Colonic mucosa (tissue), 4 donors: ENCODE data around the gene FOXP4. TPM values are rescaled to one million over a fixed set of nuclear protein-coding genes. Genes with fewer than 3 reads are reported as not detected.
A peak's percentile ranks its signal among the peaks of the same experiment; 100 is the strongest.

Experiments used
- DNase-seq: peaks from one replicate; pipeline ENCODE4 v3.0.0-alpha.2; 2020
- H3K27ac ChIP-seq: fragments of 200-600 bp; one replicate; pipeline ENCODE4 v1.8.0; 2021
- H3K27me3 ChIP-seq: fragments of 200-600 bp; one replicate; pipeline ENCODE4 v1.8.0; 2021
- H3K36me3 ChIP-seq: fragments of 200-600 bp; one replicate; pipeline ENCODE4 v1.8.0; 2021
- H3K4me1 ChIP-seq: fragments of 200-600 bp; one replicate; pipeline ENCODE4 v1.8.0; 2021; ENCODE audit warnings: mild to moderate bottlenecking
- H3K4me3 ChIP-seq: fragments of 200-600 bp; one replicate; pipeline ENCODE4 v1.8.0; 2021
- H3K9ac ChIP-seq, 2 donors: one replicate each; pipeline ENCODE4 v1.7.0; 2013; ENCODE audit warnings: control low read depth in 2 of 2, low read depth in 2 of 2, low read length in 2 of 2
- H3K9me3 ChIP-seq: fragments of 200-600 bp; one replicate; pipeline ENCODE4 v1.8.0; 2021
- CTCF ChIP-seq: fragments of 200-600 bp; IDR thresholded peaks from one replicate; pipeline ENCODE4 v1.8.0; 2022; ENCODE audit warnings: antibody characterized with exemption, mild to moderate bottlenecking
- intact Hi-C: fragments of 100-400 bp; cut with DNase I; formaldehyde crosslinking; loops from one replicate; pipeline ENCODE4 v1.14.1; 2022
- total RNA-seq, 2 donors: library from RNA; stranded (reverse); fragmentation: NEBNext Ultra II Directional in 1 of 2; extraction: Animal tissue kit (Norgen Biotek cat#: 25700) in 1 of 2; gene quantifications; one replicate each; pipeline ENCODE4 v1.2.1, GENCODE V29; 2021
- donor health status: healthy.
- donor health status: DM: no; HTN: no; CAD: no.
- donor health status: DM: no; HTN: no; CAD: no.

The FOXP4 gene
- total RNA-seq, 2 donors from 2014 or later = 33.6 to 50.4 TPM

- Histone ChIP-seq H3K27ac (no peak overlapping the region), H3K4me3 (no peak overlapping the region), H3K9ac (no peak overlapping the region), H3K36me3 (no peaks in the 10 kb centered on the region), H3K27me3 (peaks cover 23% of the 10 kb centered on the region), H3K4me1 (peaks cover 11% of the 10 kb centered on the region), H3K9me3 (no peaks in the 10 kb centered on the region)
- DNase-seq = no peak
- no peak for TF ChIP-seq CTCF
- intact Hi-C loops = no loop called here
Measured at GRCh38 chr6:41502566-41502916, 43.6 kb upstream of the FOXP4 start.

DNA sequence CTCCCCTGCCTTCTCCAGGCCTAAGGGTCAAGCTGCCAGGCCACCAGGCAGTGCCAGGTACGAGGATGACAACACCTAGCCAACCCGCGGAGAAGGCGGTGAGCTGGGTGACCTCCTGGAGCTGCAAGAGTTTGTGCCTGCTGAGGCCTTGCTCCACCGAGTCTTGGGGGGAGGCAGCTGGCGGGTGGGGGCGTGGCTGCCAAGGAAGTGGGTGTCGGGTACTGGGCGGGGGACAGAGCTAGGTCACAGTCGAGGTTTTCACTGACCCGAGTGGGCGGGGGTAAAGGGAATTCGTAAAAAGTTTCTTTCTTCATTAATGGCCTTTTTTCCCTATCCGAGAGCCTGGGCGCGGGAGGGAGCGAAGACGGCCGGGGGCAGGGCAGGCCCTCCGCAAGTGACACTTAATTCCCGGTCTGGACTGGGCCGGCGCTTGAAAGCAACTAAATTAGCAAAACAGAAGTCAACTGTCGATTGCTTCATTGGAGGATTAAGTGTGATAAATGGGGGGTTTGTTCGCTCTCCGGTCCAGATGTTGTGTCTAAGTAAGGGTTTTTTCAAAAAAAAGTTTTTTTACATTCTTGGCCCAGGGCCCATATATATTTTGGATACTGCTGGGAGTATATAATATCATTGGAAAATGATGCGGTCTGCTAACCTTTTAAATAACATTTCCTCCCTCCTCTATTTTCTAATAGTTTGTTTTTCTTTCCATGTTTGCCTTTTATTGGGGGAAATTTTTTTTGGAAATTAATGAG lies 43.1 kb upstream of the FOXP4 start:
- H3K9me3 ChIP-seq = no peaks in the 10 kb centered on the region

GRCh38 chr6:41503827-41504465 lies 42.2 kb upstream of the FOXP4 start:
- H3K36me3 ChIP-seq = no peaks in the 10 kb centered on the region
- peaks cover 11% of the 10 kb centered on the region for H3K4me1 ChIP-seq
- peak overlapping the region; percentile 25 for H3K4me3 ChIP-seq
- no peak for TF ChIP-seq CTCF
- intact Hi-C loops = no loop called here
- peak overlapping the region; percentile 57 for H3K27ac ChIP-seq
- H3K9ac ChIP-seq = peak overlapping the region; percentile 45 to 51
- H3K27me3 ChIP-seq = peaks cover 23% of the 10 kb centered on the region
- no peaks in the 10 kb centered on the region for H3K9me3 ChIP-seq
- DNase-seq = no peak

More for the DNA sequence above, 43.1 kb upstream of the FOXP4 start:
- Histone ChIP-seq H3K27ac (no peak overlapping the region), H3K4me3 (no peak overlapping the region), H3K9ac (no peak overlapping the region), H3K4me1 (peaks cover 11% of the 10 kb centered on the region), H3K36me3 (no peaks in the 10 kb centered on the region), H3K27me3 (peaks cover 23% of the 10 kb centered on the region)
- peak; percentile 29 for DNase-seq
- TF ChIP-seq CTCF = no peak
- intact Hi-C loops = no loop called here

GRCh38 chr6:41504466-41505121 lies 41.6 kb upstream of the FOXP4 start:
- H3K4me3 ChIP-seq = peak overlapping the region; percentile 25

More at GRCh38 chr6:41504466-41505121, 41.6 kb upstream of the FOXP4 start:
- H3K9ac ChIP-seq = peak overlapping the region in 1 of 2 donors; percentile 51
- no peaks in the 10 kb centered on the region for H3K9me3 ChIP-seq
- peaks cover 11% of the 10 kb centered on the region for H3K4me1 ChIP-seq
- no peaks in the 10 kb centered on the region for H3K36me3 ChIP-seq
- H3K27ac ChIP-seq = peak overlapping the region; percentile 57
- intact Hi-C loops = no loop called here
- peaks cover 23% of the 10 kb centered on the region for H3K27me3 ChIP-seq
- peak; percentile 34 for DNase-seq
- no peak for TF ChIP-seq CTCF
